GM20000 (cell line): Measurements from ENCODE around the gene INMT.

Source experiments
- DNase-seq: peaks from one replicate; pipeline ENCODE4 v3.0.0; 2012; ENCODE audit warnings: low spot score
- CTCF ChIP-seq: IDR thresholded peaks from 2 replicates; pipeline ENCODE4 v1.5.1; 2012; ENCODE audit warnings: mild to moderate bottlenecking, control low read depth; ENCODE audit errors: extremely low read depth, missing control alignments

INMT gene

DNA sequence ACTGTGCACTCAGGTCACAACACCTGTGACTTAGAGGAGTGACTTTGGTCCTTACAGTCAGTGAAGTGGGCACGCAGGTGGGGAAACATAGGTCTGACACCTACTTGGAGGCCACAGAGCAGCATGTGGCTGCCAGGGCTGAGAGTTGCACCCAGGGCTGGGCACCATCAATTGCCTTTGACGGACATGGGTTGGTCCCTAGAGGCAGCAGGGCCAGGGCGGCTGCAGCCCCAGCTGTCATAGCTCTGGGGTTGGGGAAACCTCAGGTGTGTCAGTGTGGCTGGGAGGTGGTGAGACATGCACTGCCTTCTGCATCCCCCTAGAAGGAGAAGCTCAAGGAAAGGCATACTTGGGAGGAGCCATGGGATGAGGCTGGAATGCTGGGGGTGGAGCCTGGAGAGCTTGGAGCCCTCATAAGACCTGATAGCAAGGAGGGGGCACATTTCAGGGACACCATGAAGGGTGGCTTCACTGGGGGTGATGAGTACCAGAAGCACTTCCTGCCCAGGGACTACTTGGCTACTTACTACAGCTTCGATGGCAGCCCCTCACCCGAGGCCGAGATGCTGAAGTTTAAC lies at the start of gene INMT:
Gene INMT (plus strand): TSS at position 440 of the 578 bp plus-strand sequence. CDS start 16 bp downstream, at position 456.
- no peak for TF ChIP-seq CTCF
- no peak for DNase-seq

- TF ChIP-seq CTCF: no peak
- DNase-seq: no peak
Observed at GRCh38 chr7:30702200-30702599, 49.7 kb upstream of the INMT start.

GRCh38 chr7:30703756-30704155 lies 48.2 kb upstream of the INMT start:
- no peak for DNase-seq
- no peak for TF ChIP-seq CTCF

GRCh38 chr7:30705008-30705407 lies 46.9 kb upstream of the INMT start:
- DNase-seq: no peak

DNA sequence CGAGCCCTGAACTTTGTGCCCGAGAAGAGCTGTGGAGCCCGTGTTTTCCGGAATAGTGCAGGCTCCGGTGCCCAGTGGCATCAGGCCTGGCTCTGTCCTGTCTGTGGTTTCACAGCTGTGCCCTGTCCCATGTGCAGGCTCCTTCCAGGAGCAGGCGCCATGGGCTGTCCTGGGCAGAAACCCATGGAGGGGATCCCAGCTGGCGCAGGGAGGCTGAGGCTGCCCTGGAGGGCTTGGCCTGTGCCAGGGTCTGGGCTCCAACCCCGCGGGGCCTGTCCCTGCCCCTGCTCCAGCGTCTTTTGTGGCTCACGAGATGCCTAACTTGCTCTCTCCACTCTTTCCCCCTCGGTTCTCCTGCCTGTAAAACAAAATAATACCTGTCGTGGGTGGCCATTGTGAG lies 46.3 kb upstream of the INMT start:
- TF ChIP-seq CTCF: no peak
- DNase-seq: no peak

More at GRCh38 chr7:30705008-30705407, 46.9 kb upstream of the INMT start:
- TF ChIP-seq CTCF: no peak

DNA sequence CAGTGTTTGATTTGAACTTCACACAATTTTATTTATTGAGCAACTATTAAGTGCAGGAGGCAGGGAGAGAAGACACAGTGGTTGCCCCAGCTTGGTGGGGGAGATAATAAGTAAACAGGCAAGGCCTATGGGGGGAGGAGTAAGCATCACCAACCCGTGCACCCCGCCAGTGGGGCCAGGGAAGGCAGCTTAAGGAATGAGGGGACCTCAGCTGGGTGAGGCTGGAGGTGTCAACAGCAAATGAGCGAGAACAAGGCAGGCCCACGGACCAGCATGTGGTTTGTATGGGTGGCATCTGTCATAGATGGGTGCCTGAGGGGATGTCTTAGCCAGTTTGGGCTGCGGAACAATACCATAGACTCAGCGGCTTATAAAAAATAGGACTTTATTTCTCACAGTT lies 45.6 kb upstream of the INMT start:
- no peak for TF ChIP-seq CTCF
- DNase-seq: no peak

GRCh38 chr7:30706908-30707307 lies 45.0 kb upstream of the INMT start:
- DNase-seq: no peak
- no peak for TF ChIP-seq CTCF
